ENCODE results near the gene SAMD11. TPM values are rescaled to one million over a fixed set of nuclear protein-coding genes. Genes with fewer than 3 reads are reported as not detected.
"Not testable (repeated sequence)": the region's sequence is repeated elsewhere in the genome, so short reads cannot be mapped to it uniquely, and the experiment has no call there.

SAMD11 gene, protein sequence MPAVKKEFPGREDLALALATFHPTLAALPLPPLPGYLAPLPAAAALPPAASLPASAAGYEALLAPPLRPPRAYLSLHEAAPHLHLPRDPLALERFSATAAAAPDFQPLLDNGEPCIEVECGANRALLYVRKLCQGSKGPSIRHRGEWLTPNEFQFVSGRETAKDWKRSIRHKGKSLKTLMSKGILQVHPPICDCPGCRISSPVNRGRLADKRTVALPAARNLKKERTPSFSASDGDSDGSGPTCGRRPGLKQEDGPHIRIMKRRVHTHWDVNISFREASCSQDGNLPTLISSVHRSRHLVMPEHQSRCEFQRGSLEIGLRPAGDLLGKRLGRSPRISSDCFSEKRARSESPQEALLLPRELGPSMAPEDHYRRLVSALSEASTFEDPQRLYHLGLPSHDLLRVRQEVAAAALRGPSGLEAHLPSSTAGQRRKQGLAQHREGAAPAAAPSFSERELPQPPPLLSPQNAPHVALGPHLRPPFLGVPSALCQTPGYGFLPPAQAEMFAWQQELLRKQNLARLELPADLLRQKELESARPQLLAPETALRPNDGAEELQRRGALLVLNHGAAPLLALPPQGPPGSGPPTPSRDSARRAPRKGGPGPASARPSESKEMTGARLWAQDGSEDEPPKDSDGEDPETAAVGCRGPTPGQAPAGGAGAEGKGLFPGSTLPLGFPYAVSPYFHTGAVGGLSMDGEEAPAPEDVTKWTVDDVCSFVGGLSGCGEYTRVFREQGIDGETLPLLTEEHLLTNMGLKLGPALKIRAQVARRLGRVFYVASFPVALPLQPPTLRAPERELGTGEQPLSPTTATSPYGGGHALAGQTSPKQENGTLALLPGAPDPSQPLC
- total RNA-seq, result 0.51 and 0.53 TPM in 2 replicates

DNA sequence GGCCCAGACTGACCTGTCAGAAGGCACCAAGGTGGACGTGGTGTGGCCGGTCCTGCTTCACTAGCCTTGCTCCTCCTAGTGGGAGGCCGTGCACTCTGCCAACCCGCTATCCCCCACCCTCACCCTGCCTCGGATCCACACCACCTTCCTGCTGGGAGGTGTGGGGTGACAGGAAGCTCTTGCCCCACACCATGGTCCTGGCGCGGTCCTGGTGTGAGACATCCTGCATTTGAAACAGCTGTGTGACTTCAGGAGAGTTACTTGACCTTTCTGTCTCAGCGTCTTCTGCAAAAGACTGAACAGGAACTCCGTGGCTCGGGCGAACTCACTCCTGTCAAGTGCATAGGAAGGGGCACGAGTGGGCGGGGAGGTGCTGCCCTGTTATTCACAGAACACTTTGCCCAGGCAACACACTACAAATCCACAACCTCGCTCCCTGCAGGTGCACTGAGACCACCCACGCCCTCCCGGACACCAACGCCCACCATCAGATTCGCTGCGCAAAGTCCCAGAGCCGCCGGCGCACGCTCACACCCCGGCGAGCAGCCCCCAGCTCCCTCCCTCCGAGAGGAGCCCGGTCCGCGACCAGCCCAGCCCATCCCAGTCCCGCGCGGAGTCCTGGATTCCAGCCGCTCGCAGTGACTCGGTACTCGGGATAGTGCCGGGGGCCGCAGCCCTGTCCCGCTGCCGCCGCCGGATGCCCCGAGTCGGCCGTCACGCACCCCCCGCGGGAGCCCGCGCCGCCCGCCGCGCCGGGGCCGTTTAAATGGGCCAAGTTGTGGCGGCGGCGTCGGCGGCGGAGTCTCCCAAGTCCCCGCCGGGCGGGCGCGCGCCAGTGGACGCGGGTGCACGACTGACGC is at the start of gene SAMD11:
SAMD11 (plus strand) TSS at position 793 of the 860 bp plus-strand sequence. CDS start 509 bp downstream, outside the sequence.
- Histone ChIP-seq H3K36me3 (ENCODE audit: control insufficient read depth, insufficient read depth, low read length) (no peaks in the 10 kb centered on the region), H3K4me3 (ENCODE audit: low read depth, low read length) (peak within 1 kb of the TSS; percentile 29), H3K27me3 (ENCODE audit: control insufficient read depth, insufficient read depth, low read length) (peaks cover 64% of the 10 kb centered on the region)
- TF ChIP-seq, protein P1, sequence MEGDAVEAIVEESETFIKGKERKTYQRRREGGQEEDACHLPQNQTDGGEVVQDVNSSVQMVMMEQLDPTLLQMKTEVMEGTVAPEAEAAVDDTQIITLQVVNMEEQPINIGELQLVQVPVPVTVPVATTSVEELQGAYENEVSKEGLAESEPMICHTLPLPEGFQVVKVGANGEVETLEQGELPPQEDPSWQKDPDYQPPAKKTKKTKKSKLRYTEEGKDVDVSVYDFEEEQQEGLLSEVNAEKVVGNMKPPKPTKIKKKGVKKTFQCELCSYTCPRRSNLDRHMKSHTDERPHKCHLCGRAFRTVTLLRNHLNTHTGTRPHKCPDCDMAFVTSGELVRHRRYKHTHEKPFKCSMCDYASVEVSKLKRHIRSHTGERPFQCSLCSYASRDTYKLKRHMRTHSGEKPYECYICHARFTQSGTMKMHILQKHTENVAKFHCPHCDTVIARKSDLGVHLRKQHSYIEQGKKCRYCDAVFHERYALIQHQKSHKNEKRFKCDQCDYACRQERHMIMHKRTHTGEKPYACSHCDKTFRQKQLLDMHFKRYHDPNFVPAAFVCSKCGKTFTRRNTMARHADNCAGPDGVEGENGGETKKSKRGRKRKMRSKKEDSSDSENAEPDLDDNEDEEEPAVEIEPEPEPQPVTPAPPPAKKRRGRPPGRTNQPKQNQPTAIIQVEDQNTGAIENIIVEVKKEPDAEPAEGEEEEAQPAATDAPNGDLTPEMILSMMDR (IDR thresholded peaks at IDR 0.05; ENCODE audit: insufficient read depth, low read length, severe bottlenecking), result no peak
- FAIRE-seq (no peak), DNase-seq (ENCODE audit: low read depth) (no peak)

- H3K4me3 ChIP-seq (ENCODE audit: low read depth, low read length); H3K36me3 ChIP-seq (ENCODE audit: control insufficient read depth, insufficient read depth, low read length); DNase-seq (ENCODE audit: low read depth); H3K27me3 ChIP-seq (ENCODE audit: control insufficient read depth, insufficient read depth, low read length); FAIRE-seq: not testable (repeated sequence)
Measured at GRCh38 chr1:876428-877208, 47.1 kb upstream of the SAMD11 start.

GRCh38 chr1:877209-877986 is 46.3 kb upstream of the SAMD11 start:
- FAIRE-seq; H3K36me3 ChIP-seq (ENCODE audit: control insufficient read depth, insufficient read depth, low read length); H3K4me3 ChIP-seq (ENCODE audit: low read depth, low read length); DNase-seq (ENCODE audit: low read depth); H3K27me3 ChIP-seq (ENCODE audit: control insufficient read depth, insufficient read depth, low read length): not testable (repeated sequence)

- FAIRE-seq; DNase-seq (ENCODE audit: low read depth); H3K27me3 ChIP-seq (ENCODE audit: control insufficient read depth, insufficient read depth, low read length); H3K4me3 ChIP-seq (ENCODE audit: low read depth, low read length); H3K36me3 ChIP-seq (ENCODE audit: control insufficient read depth, insufficient read depth, low read length): not testable (repeated sequence)
Measured at GRCh38 chr1:880511-880910, 43.2 kb upstream of the SAMD11 start.

- DNase-seq (ENCODE audit: low read depth); H3K36me3 ChIP-seq (ENCODE audit: control insufficient read depth, insufficient read depth, low read length); FAIRE-seq; H3K27me3 ChIP-seq (ENCODE audit: control insufficient read depth, insufficient read depth, low read length); H3K4me3 ChIP-seq (ENCODE audit: low read depth, low read length): not testable (repeated sequence)
Measured at GRCh38 chr1:880915-881314, 42.8 kb upstream of the SAMD11 start.

DNA sequence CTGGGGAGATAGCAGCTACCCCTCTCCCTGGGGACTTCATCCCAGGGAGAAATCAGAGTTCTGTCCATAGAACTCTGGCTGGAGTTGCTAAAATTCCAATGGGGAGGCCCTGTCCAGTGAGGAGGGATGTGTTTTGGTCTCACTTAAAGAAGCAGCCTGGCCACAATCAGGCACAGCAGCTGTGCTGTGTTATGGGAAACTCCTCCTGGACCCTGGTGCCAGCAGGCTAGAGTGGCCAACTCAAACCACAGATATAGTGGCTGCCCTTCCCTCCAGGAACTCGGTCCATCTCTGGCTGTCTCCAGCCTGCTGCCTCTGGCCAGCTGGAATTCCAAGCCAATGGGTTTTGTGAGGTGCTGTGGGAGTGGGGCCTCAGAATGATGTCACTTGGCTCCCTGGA is 37.4 kb upstream of the SAMD11 start:
- no peaks in the 10 kb centered on the region for H3K36me3 ChIP-seq (ENCODE audit: control insufficient read depth, insufficient read depth, low read length)
- peaks cover 5% of the 10 kb centered on the region for H3K27me3 ChIP-seq (ENCODE audit: control insufficient read depth, insufficient read depth, low read length)
- FAIRE-seq (no peak), DNase-seq (ENCODE audit: low read depth) (no peak)
- H3K4me3 ChIP-seq (ENCODE audit: low read depth, low read length), result no peak overlapping the region
- TF ChIP-seq, protein P1 (IDR thresholded peaks at IDR 0.05; ENCODE audit: insufficient read depth, low read length, severe bottlenecking), result no peak

All from bronchial epithelial cell (primary cell).